GM21526 (cell line): ENCODE measurements around the gene RNF141.

Experiments
- ATAC-seq: cut with Tn5 transposase; IDR thresholded peaks from one replicate; pipeline ENCODE4 v1.9.1; 2021; ENCODE audit warnings: moderate library complexity; ENCODE audit not compliant: unreplicated experiment, low FRiP score

The RNF141 gene

GRCh38 chr11:10561947-10562346, 21.0 kb upstream of the RNF141 start:
- no peak for ATAC-seq

- ATAC-seq, result no peak
Observed at GRCh38 chr11:10561043-10561818, 20.2 kb upstream of the RNF141 start.

- no peak for ATAC-seq
Observed at GRCh38 chr11:10558288-10558687, 17.3 kb upstream of the RNF141 start.

DNA sequence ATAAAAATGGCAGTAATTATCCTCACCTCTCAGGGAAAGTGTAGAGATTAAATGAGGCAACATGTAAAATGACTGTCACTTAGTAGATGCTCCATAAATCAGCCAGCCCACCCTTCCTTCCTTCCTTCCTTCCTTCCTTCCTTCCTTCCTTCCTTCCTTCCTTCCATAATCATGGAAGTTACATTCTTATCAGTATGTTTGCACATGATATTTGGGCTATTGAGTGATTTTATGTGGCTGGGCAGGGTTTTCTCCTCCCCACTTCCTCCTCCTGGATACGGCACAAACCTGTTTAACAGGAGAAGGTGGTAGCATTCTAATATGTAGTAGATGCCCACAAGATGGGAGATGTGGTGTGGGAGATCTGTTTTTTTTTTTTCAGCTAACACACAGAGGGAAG, 15.6 kb upstream of the RNF141 start:
- ATAC-seq, result no peak

GRCh38 chr11:10551845-10552352, 10.9 kb upstream of the RNF141 start:
- no peak for ATAC-seq

DNA sequence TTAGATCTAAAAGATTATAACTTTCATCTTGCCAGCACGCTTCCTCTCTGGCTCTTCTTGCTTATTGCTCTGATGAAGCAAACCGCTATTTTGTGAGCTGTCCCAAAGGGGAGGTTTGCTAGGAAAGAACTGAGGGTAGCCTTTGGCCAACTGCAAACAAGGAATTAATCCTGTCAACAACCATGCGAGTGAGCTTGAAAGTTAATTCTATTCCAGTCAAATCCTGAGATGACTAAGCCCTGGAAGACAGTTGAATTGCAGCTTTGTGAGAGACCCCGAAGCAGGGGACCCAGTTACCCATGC, 10.3 kb upstream of the RNF141 start:
- ATAC-seq, result no peak

- ATAC-seq, result no peak
Observed at GRCh38 chr11:10550503-10551289, 9.7 kb upstream of the RNF141 start.

DNA sequence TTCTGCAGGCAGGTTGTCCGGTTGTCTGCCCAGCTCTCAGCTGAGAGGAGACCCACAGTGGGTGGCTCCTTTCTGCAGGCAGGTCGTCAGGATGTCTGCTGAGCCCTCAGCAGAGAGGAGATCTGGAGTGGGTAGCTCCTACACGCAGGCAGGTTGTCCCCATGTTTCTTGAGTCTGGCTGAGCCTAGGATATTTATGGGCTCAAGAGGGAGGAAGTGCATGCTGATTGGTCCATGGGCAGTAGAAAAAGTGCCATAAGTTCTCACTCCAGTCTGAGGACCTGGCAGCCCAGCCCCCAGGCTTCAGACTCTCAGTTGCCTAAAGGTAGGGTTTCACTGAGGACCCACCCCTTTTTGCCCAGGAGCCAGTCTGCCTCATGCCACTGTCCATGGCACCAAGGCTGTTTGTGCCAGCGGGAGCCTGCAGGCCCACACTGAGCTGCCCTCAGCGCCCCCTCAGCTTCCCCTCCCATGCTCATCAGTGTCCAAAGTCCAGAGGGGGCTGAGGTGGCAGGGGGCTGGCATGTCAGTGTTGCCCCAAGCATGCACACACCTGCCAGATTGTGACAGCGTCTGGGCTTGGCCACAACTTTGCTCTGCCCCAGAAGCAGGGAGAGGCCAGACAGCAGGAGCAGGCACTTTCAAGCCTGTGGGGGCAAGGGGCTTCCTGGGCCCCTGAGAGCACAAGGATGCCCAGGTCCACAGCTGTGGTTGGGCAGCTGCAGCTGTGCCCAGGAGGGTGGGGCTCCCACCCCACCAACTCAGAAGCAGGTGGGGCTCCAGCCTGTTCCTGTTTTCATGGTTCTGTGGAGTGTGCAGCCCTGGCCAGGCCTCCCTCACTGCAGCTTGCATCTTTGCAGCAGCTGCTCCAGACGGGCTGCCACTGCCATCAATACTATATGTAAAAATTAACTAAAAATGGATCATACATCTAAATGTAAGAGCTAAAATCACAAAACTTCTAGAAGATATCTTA, 3.8 kb upstream of the RNF141 start:
- ATAC-seq, result no peak

DNA sequence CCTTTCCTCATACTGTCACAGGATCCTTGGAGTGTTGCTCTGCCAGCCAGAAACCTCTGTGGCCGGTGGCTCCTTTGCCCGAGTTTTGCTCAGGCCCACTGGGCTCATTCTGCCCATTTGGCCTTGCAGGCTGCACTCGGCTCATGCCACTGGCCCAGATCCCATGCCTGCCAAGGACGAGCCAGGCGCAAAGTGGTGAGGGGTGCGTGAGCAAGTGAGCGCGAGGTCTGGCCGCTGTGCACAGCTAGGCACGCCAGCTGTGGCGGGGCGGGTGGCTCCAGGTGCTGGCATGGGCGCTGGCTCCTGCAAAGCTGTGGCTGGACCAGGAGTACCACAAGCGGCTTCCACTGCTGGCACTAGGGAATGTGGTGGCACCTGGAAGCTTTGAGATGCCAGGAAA, 2.8 kb upstream of the RNF141 start:
- ATAC-seq, result no peak

DNA sequence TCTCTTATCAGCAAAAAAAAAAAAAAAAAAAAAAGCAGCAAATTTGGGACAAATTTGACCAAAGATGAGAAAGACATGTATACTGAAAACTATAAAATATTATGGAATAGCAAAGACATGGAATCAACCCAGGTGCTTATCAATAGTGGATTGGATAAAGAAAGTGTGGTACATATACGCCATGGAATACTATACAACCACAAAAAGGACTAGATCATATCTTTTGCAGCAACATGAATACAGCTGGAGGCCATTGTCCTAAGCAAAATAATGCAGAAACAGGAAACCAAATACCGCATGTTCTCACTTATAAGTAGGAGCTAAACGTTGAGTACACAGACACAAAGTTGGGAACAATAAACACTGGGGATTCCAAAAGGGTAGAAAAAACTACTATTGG, 1.8 kb upstream of the RNF141 start:
- no peak for ATAC-seq

DNA sequence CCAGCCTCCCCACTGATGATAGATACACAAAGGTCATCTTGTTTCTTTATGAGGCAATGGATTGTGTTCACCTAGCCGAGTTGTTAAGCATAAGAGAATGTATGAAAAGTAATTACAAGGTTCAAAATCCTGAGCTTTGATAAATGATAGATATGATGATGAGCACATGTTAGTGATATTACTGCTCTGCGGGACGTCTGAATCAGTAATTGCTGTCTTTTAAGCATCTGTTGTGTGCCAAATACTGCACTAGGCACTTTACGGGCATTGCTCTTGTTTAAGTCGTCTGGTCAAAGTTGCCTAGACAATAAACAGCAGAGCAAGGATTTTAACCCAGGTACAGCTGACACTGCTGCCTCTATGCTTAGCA, 559 bp upstream of the RNF141 start:
- no peak for ATAC-seq

DNA sequence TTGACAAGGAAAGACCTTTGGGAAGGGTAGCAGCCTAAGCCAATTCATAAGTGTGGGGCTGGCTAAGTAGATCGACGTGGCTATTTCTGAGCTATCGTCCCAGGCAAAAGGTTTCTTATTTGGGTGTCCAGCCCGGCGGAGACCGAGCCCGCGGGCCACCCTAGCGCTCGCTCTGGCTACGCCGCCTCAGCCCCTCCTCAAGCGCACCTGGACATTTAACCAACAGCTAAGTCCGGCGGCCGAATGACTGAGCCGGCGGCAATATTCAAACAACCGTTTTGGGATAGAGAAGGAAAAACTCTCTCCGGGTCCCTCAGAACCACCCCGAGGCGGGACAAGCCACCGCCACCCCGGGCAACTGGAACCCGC, 457 bp downstream of the RNF141 start:
- peak; percentile 37 for ATAC-seq

GRCh38 chr11:10539339-10539738, 1.6 kb downstream of the RNF141 start:
- no peak for ATAC-seq

DNA sequence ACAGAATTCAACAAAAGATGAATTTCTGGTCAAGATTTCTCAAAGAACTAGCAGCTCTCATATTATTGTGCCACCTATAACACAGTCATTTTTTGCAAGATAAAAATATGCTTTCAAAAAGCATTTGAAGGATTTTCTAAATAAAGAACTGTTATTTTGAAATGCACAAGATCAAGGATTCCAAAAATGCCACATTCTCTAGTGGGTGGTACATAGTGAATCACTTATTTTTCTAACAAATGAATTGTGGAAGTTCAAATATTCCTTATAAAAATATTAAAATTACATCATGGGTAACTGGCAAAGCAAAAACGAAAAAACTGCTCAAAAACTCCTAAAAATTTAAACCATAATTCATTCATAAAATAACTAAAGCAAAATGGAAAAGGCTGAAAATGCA, 2.1 kb downstream of the RNF141 start:
- no peak for ATAC-seq

DNA sequence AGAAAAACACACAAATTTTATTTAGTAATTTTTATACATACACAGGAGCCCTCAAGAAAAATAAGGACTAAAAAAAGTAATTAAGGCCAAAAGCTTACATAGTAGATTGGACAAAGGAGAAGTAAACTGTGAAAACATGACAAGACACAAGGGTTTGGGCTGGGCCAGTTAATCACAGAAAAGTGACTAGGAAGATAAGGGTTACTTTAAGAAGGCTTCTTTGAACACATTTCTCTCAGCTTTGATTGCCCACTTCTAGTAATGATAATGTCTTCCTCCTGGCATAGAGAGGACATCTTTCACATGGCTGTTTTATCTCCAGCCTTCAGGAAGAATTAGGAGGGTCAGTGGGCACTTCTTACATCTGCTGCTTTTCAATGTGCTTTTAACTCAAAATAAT, 3.4 kb downstream of the RNF141 start:
- ATAC-seq, result no peak

DNA sequence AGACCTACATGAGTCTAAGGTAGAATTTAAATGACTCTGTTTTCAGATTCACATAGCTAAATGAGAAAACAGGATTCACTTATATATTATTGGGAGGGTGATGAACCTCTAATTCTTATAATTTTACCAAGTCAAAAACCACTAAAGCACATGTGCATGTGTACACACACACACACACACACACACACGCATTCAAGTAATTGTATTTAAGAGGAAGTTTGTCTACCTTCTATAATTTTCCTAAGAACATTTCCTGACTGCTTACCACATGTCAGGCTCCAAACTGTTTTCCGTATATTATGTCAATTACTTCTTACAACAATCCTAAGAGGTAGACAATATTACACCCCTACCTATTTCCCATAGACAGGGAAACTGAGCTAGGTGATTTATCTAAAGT, 6.7 kb downstream of the RNF141 start:
- ATAC-seq, result no peak

DNA sequence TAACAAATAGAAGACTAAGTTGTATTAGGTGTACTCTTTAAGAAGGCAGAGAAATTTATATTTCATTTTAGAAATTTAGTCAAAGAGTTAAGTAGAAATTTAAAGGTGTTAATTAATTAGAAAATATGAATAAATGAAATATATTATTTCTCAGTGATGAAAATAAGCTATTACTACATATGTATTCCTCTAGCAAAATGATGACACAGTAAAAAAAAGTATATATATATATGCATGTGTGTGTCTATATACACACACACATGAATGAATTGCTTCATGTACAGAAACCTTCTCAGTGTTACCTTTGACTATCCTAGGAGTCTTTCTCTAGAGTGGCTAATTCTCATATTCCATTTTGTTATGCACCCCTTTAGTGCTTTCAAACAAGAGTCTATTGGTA, 7.7 kb downstream of the RNF141 start:
- ATAC-seq, result no peak

DNA sequence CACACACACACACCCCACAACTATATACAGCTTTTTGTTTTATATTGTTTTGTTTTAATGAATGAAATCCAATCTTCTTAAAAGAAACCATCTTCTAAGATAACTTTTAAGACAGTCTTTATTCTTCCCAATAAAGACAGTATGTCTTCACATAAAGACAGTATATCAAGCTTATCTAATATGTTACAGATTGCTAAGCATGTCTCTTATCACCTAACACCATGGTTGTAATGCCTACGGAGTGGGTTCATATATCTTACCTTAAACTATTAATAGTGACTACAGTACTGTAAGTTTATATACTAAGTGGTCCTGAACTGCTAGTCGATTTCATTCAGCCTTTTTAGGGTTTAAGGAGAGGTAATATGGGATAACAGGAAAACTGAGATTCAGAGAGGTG, 8.5 kb downstream of the RNF141 start:
- no peak for ATAC-seq

GRCh38 chr11:10529279-10529678, 11.7 kb downstream of the RNF141 start:
- no peak for ATAC-seq

DNA sequence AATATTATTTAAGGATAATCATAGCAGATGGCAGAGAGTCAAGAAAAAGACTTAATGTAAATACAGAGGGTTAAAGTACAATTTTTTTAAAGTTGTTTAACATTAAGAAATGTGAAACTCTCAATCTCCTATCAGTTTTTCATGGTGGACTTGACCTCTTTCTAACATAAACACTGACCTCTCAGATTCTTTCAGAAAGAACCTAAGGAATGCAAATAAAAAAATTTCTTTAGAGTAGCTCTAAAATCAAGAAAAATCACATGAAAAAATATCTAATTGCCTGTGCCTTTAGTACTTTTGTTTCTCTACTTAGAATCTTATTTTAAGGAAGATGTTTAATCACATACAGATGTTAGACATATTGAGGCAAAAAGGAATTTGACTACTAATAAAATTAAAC, 12.9 kb downstream of the RNF141 start:
- ATAC-seq, result no peak
